ENCODE results near the gene OBSCN. TPM values are rescaled to one million over a fixed set of nuclear protein-coding genes. Genes with fewer than 3 reads are reported as not detected.
"Not testable (repeated sequence)": the region's sequence is repeated elsewhere in the genome, so short reads cannot be mapped to it uniquely, and the experiment has no call there.

OBSCN gene
- total RNA-seq, 1 donor from 2014 or later: 10.2 TPM

DNA sequence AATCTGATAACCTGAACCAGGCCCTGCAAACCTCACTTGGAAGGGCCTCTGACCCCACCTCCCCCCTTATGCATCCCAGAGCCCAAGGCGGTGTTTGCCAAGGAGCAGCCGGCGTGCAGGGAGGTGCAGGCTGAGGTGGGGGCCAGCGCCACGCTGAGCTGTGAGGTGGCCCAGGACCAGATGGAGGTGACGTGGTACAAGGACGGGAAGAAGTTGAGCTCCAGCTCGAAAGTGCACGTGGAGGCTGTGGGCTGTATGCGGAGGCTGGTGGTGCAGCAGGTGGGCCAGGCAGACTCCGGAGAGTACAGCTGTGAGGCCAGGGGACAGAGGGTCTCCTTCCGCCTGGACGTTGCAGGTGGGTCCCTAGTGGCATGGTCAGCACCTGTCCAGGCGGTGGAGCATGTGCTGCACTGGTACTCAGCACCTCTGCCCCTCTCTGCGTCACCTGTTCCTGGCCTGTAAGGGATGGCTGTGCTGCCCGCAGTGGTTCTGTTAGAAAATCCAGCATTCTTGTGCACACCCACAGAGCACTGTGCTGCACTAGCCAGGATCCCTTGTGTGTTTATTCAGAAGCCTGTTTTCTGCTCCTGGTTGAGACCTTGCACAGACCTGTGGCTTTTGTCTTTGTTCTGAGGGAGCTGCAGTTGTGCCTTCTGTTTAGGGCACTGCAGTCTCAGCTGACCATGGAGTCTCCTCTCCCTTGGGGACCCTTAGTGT is 11.6 kb downstream of the OBSCN start:
- no peaks in the 10 kb centered on the region for H3K4me1 Mint-ChIP-seq (ENCODE audit: low read depth)
- no peak overlapping the region for H3K4me3 Mint-ChIP-seq (ENCODE audit: unreplicated experiment)
- TF ChIP-seq, protein P1, sequence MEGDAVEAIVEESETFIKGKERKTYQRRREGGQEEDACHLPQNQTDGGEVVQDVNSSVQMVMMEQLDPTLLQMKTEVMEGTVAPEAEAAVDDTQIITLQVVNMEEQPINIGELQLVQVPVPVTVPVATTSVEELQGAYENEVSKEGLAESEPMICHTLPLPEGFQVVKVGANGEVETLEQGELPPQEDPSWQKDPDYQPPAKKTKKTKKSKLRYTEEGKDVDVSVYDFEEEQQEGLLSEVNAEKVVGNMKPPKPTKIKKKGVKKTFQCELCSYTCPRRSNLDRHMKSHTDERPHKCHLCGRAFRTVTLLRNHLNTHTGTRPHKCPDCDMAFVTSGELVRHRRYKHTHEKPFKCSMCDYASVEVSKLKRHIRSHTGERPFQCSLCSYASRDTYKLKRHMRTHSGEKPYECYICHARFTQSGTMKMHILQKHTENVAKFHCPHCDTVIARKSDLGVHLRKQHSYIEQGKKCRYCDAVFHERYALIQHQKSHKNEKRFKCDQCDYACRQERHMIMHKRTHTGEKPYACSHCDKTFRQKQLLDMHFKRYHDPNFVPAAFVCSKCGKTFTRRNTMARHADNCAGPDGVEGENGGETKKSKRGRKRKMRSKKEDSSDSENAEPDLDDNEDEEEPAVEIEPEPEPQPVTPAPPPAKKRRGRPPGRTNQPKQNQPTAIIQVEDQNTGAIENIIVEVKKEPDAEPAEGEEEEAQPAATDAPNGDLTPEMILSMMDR (IDR thresholded peaks at IDR 0.05): no peak
- no peaks in the 10 kb centered on the region for H3K27me3 Mint-ChIP-seq (ENCODE audit: low read depth)
- no peak for DNase-seq (ENCODE audit: low spot score)
- peaks cover 7% of the 10 kb centered on the region for H3K36me3 Mint-ChIP-seq (ENCODE audit: low read depth)
- H3K9me3 Mint-ChIP-seq (ENCODE audit: low read depth): no peaks in the 10 kb centered on the region
- no peak overlapping the region for H3K27ac Mint-ChIP-seq (ENCODE audit: unreplicated experiment)

DNA sequence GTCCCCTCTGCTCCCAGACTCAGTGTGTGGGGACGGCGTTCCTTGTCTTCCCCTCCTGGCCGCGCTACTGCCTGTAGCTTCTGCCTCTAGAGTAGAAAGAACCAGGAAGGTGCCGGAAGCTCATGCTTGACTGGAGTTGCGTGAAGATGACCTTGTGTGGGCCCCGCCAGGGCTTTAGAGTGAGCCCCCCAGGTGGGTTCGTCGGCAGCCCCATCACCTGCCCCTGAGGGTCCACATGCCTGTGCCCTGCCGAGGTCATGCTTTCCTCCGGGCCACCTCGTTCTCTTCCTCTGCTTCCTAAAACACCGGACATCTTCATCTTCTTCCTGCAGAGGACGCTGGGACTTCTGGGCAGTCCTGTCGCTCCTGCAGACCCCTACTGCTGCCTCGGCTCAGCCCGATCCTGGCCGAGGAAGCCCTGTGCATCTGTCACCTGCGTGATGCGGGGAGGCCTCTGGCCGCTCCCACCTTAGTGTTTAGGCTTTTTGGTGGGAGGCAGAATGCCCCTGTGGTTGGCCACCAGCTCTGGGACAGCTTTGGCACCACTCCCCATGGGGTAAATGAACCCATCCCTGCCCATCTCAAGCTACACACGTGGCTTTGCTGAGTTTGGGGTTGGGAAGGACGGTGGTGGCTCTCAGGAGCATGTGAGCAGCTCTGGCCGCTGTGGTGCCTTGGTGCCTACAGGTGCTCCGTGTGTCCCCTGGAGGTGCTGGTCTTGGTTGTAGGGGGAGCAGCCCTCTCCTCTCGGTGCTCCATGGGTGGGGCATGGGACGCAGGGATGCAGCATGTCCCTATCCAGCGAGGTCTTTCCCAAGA is 12.3 kb downstream of the OBSCN start:
- peaks cover 13% of the 10 kb centered on the region for H3K36me3 Mint-ChIP-seq (ENCODE audit: low read depth)
- H3K4me3 Mint-ChIP-seq (ENCODE audit: unreplicated experiment): no peak overlapping the region
- peaks cover 4% of the 10 kb centered on the region for H3K9me3 Mint-ChIP-seq (ENCODE audit: low read depth)
- no peaks in the 10 kb centered on the region for H3K4me1 Mint-ChIP-seq (ENCODE audit: low read depth)
- no peaks in the 10 kb centered on the region for H3K27me3 Mint-ChIP-seq (ENCODE audit: low read depth)
- H3K27ac Mint-ChIP-seq (ENCODE audit: unreplicated experiment): no peak overlapping the region
- DNase-seq (ENCODE audit: low spot score): no peak
- TF ChIP-seq, protein P1 (IDR thresholded peaks at IDR 0.05): no peak

DNA sequence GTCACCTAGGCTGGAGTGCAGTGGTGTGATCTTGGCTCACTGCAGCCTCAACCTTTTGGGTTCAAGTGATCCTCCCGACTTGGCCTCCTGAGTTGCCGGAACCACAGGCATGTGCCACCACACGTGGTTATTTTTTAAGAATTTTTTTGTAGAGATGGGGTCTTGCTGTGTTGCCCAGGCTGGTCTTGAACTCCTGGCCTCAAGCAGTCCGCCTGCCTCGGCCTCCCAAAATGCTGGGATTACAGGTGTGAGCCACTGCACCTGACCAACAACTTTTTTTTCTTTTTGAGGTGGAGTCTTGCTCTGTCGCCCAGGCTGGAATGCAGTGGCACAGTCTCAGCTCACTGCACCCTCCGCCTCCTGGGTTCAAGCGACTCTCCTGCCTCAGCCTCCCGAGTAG is 13.3 kb downstream of the OBSCN start:
- H3K4me3 Mint-ChIP-seq (ENCODE audit: unreplicated experiment); H3K27me3 Mint-ChIP-seq (ENCODE audit: low read depth); H3K9me3 Mint-ChIP-seq (ENCODE audit: low read depth); H3K27ac Mint-ChIP-seq (ENCODE audit: unreplicated experiment); H3K4me1 Mint-ChIP-seq (ENCODE audit: low read depth); DNase-seq (ENCODE audit: low spot score): not testable (repeated sequence)
- H3K36me3 Mint-ChIP-seq (ENCODE audit: low read depth): peaks cover 15% of the 10 kb centered on the region

DNA sequence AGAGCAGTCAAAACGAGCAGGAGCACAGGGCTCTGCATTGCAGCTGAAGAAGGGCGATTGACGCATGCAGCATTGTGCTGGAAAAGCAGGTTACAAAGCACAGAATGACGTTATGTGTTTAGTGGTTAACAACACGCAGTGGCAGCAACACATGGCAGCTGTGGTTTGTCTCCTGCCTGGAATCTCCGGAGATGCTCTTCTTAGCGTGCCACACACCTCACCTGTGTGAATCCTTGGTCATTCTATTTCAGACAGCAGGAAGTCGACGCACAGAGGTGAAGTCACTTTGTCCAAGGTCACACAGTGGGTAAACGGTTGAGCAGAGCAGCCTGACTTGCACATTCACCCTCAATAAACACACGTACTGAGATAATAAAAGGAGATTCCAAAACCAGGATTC is 14.7 kb downstream of the OBSCN start:
- no peak for DNase-seq (ENCODE audit: low spot score)
- Mint-ChIP-seq H3K27me3 (ENCODE audit: low read depth) (no peaks in the 10 kb centered on the region), H3K9me3 (ENCODE audit: low read depth) (peaks cover 7% of the 10 kb centered on the region), H3K36me3 (ENCODE audit: low read depth) (peaks cover 15% of the 10 kb centered on the region), H3K4me1 (ENCODE audit: low read depth) (peaks cover 3% of the 10 kb centered on the region), H3K27ac (ENCODE audit: unreplicated experiment) (no peak overlapping the region), H3K4me3 (ENCODE audit: unreplicated experiment) (no peak overlapping the region)
- TF ChIP-seq, protein P1 (IDR thresholded peaks at IDR 0.05): no peak

DNA sequence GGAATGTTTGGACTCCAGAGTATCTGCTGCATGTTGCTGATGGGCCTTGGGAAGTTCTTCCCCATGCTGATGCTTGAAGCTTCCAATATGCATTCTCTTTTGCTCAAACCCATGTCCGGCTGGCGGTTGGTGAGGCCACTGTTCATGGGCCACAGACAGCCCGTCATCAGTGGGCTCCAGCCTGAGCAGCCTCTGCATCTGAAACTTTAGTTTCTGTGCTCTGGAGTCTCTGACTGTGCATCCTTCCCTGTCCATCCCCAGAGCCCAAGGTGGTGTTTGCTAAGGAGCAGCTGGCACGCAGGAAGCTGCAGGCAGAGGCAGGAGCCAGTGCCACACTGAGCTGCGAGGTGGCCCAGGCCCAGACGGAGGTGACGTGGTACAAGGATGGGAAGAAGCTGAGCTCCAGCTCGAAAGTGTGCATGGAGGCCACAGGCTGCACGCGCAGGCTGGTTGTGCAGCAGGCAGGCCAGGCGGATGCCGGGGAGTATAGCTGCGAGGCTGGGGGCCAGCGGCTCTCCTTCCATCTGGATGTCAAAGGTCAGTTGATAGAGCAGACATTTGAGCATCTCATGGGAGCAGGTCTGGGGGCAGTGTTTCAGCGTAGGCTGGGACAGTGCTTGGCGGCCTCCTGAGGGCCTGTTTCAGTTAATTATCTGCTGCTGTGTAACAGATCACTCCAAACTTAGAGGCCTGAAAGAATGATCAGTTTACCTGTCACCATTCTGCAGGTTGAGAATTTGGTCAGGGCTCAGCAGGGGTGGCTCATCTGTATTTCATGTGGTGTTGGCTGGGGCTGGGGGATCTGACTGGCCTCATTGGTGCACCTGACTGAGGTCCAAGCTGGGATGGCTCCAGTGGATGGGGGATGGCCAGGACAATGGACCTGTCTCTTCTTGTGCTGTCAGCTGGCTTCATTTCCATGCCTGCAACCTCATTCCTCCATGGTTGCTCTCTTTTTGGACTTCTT is 16.6 kb downstream of the OBSCN start:
- H3K9me3 Mint-ChIP-seq (ENCODE audit: low read depth): peaks cover 7% of the 10 kb centered on the region
- no peak for DNase-seq (ENCODE audit: low spot score)
- H3K36me3 Mint-ChIP-seq (ENCODE audit: low read depth): peaks cover 12% of the 10 kb centered on the region
- TF ChIP-seq, protein P1 (IDR thresholded peaks at IDR 0.05): no peak
- no peak overlapping the region for H3K27ac Mint-ChIP-seq (ENCODE audit: unreplicated experiment)
- no peaks in the 10 kb centered on the region for H3K27me3 Mint-ChIP-seq (ENCODE audit: low read depth)
- no peak overlapping the region for H3K4me3 Mint-ChIP-seq (ENCODE audit: unreplicated experiment)
- H3K4me1 Mint-ChIP-seq (ENCODE audit: low read depth): peaks cover 4% of the 10 kb centered on the region
